B cell (primary cell): ENCODE measurements around the gene CIAO2B. TPM values are rescaled to one million over a fixed set of nuclear protein-coding genes. Genes with fewer than 3 reads are reported as not detected.

ENCODE experiments used
- ATAC-seq: fragments of 200-7000 bp; cut with Tn5 transposase; one replicate; pipeline ENCODE4 v1.10.0; 2021; ENCODE audit warnings: low read depth, mild to moderate bottlenecking, moderate number of reproducible peaks, moderate library complexity
- CTCF ChIA-PET: fragments of 350-600 bp; sonication (Branson Sonifier 250); formaldehyde crosslinking; loops from one replicate; lab custom pipeline; 2021; ENCODE audit warnings: antibody characterized with exemption, inconsistent platforms; lab: Charles Lee
- POLR2A ChIA-PET: fragments of 350-600 bp; sonication (Branson Sonifier 250); formaldehyde crosslinking; loops from one replicate; lab custom pipeline; 2021; ENCODE audit warnings: antibody characterized with exemption; lab: Charles Lee
- DNase-seq: peaks from one replicate; pipeline ENCODE4 v3.0.0; 2013
- H2AFZ ChIP-seq: 2 replicates; pipeline ENCODE4 v1.6.1; 2012; ENCODE audit warnings: mild to moderate bottlenecking, low read depth, low read length; ENCODE audit not compliant: insufficient read depth, poor library complexity, severe bottlenecking
- H3K27ac ChIP-seq, 2 donors: 1 replicate in 1 of 2; 2 replicates in 1 of 2; pipeline ENCODE4 v1.5.1; 2012 to 2013; ENCODE audit warnings: low read length in 2 of 2, mild to moderate bottlenecking in 2 of 2, moderate library complexity in 1 of 2
- H3K27me3 ChIP-seq, 4 experiments: fragments of 200-600 bp in 1 of 4; sonication (generic) in 1 of 4; replicated peaks in 1 of 4; 1 replicate in 2 of 4; 2 replicates in 2 of 4; pipeline versions ENCODE4 v1.6.1 to v1.7.0; 2013 to 2016; ENCODE audit warnings: low read length in 3 of 4, mild to moderate bottlenecking in 2 of 4, mixed read lengths in 1 of 4, moderate library complexity in 1 of 4; ENCODE audit not compliant: insufficient read depth in 4 of 4, control insufficient read depth in 3 of 4; ENCODE audit errors: control extremely low read depth in 1 of 4
- H3K36me3 ChIP-seq, 2 experiments: replicated peaks in 1 of 2; 1 replicate in 1 of 2; 2 replicates in 1 of 2; pipeline versions ENCODE4 v1.6.1 to v1.7.1; 2013; ENCODE audit warnings: low read length in 1 of 2; ENCODE audit not compliant: insufficient read depth in 2 of 2, control insufficient read depth in 1 of 2; ENCODE audit errors: control extremely low read depth in 1 of 2, extremely low read depth in 1 of 2
- H3K4me1 ChIP-seq, 2 donors: fragments of 200-600 bp in 1 of 2; sonication (generic) in 1 of 2; 1 replicate in 1 of 2; 2 replicates in 1 of 2; pipeline versions ENCODE4 v1.5.1 to v1.6.1; 2013 to 2017; ENCODE audit warnings: low read length in 2 of 2; ENCODE audit not compliant: control insufficient read depth in 2 of 2, insufficient read depth in 2 of 2
- H3K4me2 ChIP-seq: replicated peaks from 2 replicates; pipeline ENCODE3; 2012; ENCODE audit warnings: mild to moderate bottlenecking, low read depth, low read length; ENCODE audit not compliant: poor library complexity, severe bottlenecking
- H3K4me3 ChIP-seq, 5 experiments: fragments of 200-600 bp in 1 of 5; sonication (generic) in 1 of 5; 1 replicate in 3 of 5; 2 replicates in 2 of 5; pipeline versions ENCODE4 v1.5.1 to v1.7.0; 2011 to 2016; ENCODE audit warnings: low read length in 4 of 5, mild to moderate bottlenecking in 4 of 5, low read depth in 2 of 5, control low read depth in 1 of 5, moderate library complexity in 1 of 5; ENCODE audit not compliant: insufficient read depth in 1 of 5; ENCODE audit errors: control extremely low read depth in 1 of 5, extremely low read depth in 1 of 5
- H3K79me2 ChIP-seq: fragments of 200-600 bp; sonication (generic); one replicate; pipeline ENCODE4 v1.6.0; 2016; ENCODE audit warnings: low read length; ENCODE audit not compliant: control insufficient read depth, insufficient read depth
- H3K9ac ChIP-seq: fragments of 200-600 bp; sonication (generic); 2 replicates; pipeline ENCODE4 v1.6.1; 2017; ENCODE audit warnings: mild to moderate bottlenecking, low read length, moderate library complexity
- H3K9me3 ChIP-seq, 3 donors: one replicate each; pipeline versions ENCODE4 v1.6.1 to v1.7.1; 2013; ENCODE audit warnings: low read length in 2 of 3; ENCODE audit not compliant: control insufficient read depth in 2 of 3, insufficient read depth in 1 of 3; ENCODE audit errors: control extremely low read depth in 1 of 3
- H4K20me1 ChIP-seq: 2 replicates; pipeline ENCODE4 v1.6.0; 2012; ENCODE audit warnings: mild to moderate bottlenecking, low read length; ENCODE audit not compliant: insufficient read depth, control insufficient read depth, poor library complexity, severe bottlenecking
- H3K27ac Mint-ChIP-seq: one replicate; pipeline ENCODE4 v1.8.0; 2021; ENCODE audit warnings: mixed read lengths
- H3K27me3 Mint-ChIP-seq: one replicate; pipeline ENCODE4 v1.8.0; 2021; ENCODE audit warnings: mixed read lengths
- H3K4me1 Mint-ChIP-seq: one replicate; pipeline ENCODE4 v1.8.0; 2021; ENCODE audit warnings: mixed read lengths
- H3K4me3 Mint-ChIP-seq: one replicate; pipeline ENCODE4 v1.8.0; 2021; ENCODE audit warnings: mixed read lengths
- H3K9me3 Mint-ChIP-seq: one replicate; pipeline ENCODE4 v1.8.0; 2022; ENCODE audit warnings: mixed read lengths; ENCODE audit not compliant: insufficient read depth
- EZH2 ChIP-seq: IDR thresholded peaks from 2 replicates; pipeline ENCODE4 v1.6.1; 2012; ENCODE audit warnings: borderline replicate concordance, low read depth, mild to moderate bottlenecking, moderate library complexity, low read length; ENCODE audit not compliant: insufficient read depth, poor library complexity, severe bottlenecking
- WGBS: methylation state at CpG from one replicate; pipeline ENCODE4 v1.1.5; 2013; ENCODE audit warnings: missing lambda C conversion rate; ENCODE audit not compliant: insufficient coverage; 5-methylcytosine and 5-hydroxymethylcytosine counted together
- intact Hi-C: fragments of 100-400 bp; cut with micrococcal nuclease; formaldehyde crosslinking; loops from one replicate; pipeline ENCODE4 v1.10.0; 2022
- polyA plus RNA-seq: library from polyadenylated mRNA; depleted of rRNA; stranded (reverse); fragments of >200 nt; gene quantifications from 2 replicates; pipeline ENCODE4 v1.2.3, GENCODE V29; 2012
- total RNA-seq, 2 donors: library from RNA; stranded (reverse); fragments of 120-200 nt in 1 of 2; gene quantifications; 1 replicate in 1 of 2; 2 replicates in 1 of 2; pipeline versions ENCODE4 v1.2.3 to v1.2.4, GENCODE V29; 2013 to 2022
- TF ChIP-seq, protein P1 (sequence below): fragments of 200-600 bp; IDR thresholded peaks from one replicate; pipeline ENCODE4 v1.8.0; 2022; ENCODE audit warnings: antibody characterized with exemption, mild to moderate bottlenecking

Gene CIAO2B
- total and polyA plus RNA-seq, 2 donors (not counting 1 experiment from before 2014, with no cell fraction given), result 60.6 to 159 TPM

DNA sequence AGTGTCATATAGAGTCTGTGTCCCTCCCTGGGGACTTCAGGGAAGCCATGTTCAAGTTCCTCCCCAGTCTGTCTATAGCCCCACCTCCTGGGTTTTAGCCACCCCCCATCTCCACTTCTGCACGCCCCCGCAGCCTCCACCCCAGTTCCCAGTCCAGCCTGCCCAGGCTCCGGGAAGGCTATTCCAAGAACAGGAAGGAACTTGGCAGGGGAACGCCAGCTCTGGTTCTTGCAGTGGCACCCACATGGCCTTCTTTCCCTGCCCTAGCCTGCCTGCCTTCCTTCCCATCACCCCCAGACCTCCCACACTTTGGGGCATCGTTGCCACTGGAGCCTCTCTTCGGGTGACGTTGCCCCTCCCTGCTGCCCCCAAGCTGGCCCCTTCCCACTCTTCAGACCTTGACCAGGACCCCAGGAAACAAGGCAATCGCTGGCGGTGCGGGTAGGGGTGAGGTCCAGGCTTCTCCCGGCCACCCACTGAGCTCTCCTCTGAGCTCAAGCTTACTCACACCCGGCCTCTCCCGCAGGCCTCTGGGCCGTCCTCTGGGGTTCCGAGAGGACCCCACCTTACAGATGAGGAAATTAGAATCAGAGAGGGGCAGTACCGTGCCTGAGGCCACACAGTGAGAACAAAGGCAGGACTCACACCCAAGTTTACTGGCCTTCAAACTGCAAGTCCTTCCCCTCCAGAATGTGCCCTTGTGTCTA lies 45.0 kb upstream of the CIAO2B start:
- intact Hi-C loops, result no loop called here
- Mint-ChIP-seq H3K27me3 (peaks cover 16% of the 10 kb centered on the region), H3K27ac (no peak overlapping the region), H3K4me3 (no peak overlapping the region), H3K9me3 (no peaks in the 10 kb centered on the region), H3K4me1 (peaks cover 1% of the 10 kb centered on the region)
- Histone ChIP-seq H3K27me3 (peaks cover 0 to 8% (median 0%) of the 10 kb centered on the region in 4 experiments), H3K9me3 (no peaks in the 10 kb centered on the region), H2AFZ (no peak overlapping the region), H3K36me3 (no peaks in the 10 kb centered on the region), H4K20me1 (no peaks in the 10 kb centered on the region), H3K4me2 (no peak overlapping the region), H3K9ac (no peak overlapping the region), H3K27ac (no peak overlapping the region), H3K4me3 (no peak overlapping the region), H3K4me1 (peaks cover 0 to 3% of the 10 kb centered on the region in 2 donors), H3K79me2 (no peaks in the 10 kb centered on the region)
- ChIA-PET CTCF (interaction anchor here (0.7 to 3.5 kb wide), 4 partner anchors 138 to 235 kb away, joined by 3 to 27 read pairs (median 12); no protein-coding TSS in a partner anchor), POLR2A (interaction anchor here (0.5 to 0.9 kb wide), 2 partner anchors 176 to 199 kb away, joined by 4 to 8 read pairs; no protein-coding TSS in a partner anchor)
- WGBS, result 65% methylated on average over 10 of the region's 16 CpGs
- DNase-seq, result no peak
- ATAC-seq, result no peak
- TF ChIP-seq, protein P1, sequence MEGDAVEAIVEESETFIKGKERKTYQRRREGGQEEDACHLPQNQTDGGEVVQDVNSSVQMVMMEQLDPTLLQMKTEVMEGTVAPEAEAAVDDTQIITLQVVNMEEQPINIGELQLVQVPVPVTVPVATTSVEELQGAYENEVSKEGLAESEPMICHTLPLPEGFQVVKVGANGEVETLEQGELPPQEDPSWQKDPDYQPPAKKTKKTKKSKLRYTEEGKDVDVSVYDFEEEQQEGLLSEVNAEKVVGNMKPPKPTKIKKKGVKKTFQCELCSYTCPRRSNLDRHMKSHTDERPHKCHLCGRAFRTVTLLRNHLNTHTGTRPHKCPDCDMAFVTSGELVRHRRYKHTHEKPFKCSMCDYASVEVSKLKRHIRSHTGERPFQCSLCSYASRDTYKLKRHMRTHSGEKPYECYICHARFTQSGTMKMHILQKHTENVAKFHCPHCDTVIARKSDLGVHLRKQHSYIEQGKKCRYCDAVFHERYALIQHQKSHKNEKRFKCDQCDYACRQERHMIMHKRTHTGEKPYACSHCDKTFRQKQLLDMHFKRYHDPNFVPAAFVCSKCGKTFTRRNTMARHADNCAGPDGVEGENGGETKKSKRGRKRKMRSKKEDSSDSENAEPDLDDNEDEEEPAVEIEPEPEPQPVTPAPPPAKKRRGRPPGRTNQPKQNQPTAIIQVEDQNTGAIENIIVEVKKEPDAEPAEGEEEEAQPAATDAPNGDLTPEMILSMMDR, result no peak
- no peak for TF ChIP-seq EZH2
